H9 (cell line): ENCODE results near the gene MTHFD1L. TPM values are rescaled to one million over a fixed set of nuclear protein-coding genes. Genes with fewer than 3 reads are reported as not detected.

ENCODE experiments used
- DNase-seq: peaks from one replicate; pipeline ENCODE4 v3.0.0-alpha.2; 2017
- H2AFZ ChIP-seq: one replicate; pipeline ENCODE4 v1.6.1; 2013; ENCODE audit warnings: mild to moderate bottlenecking, low read length, control low read depth, moderate library complexity
- H2AK5ac ChIP-seq: 2 replicates; pipeline ENCODE4 v1.6.1; 2013; ENCODE audit warnings: low read length, control low read depth, mixed read lengths; ENCODE audit not compliant: insufficient read length
- H2BK120ac ChIP-seq: one replicate; pipeline ENCODE4 v1.6.1; 2013; ENCODE audit warnings: low read depth, mild to moderate bottlenecking, low read length, control low read depth, inconsistent platforms; ENCODE audit not compliant: poor library complexity, severe bottlenecking
- H2BK12ac ChIP-seq: 2 replicates; pipeline ENCODE4 v1.6.1; 2013; ENCODE audit warnings: low read length, control low read depth, mixed read lengths, low read depth; ENCODE audit not compliant: insufficient read length
- H2BK15ac ChIP-seq: 2 replicates; pipeline ENCODE4 v1.6.1; 2013; ENCODE audit warnings: low read depth, low read length, control low read depth
- H2BK20ac ChIP-seq: one replicate; pipeline ENCODE4 v1.6.1; 2013; ENCODE audit warnings: low read depth, mild to moderate bottlenecking, low read length, control low read depth, inconsistent platforms; ENCODE audit not compliant: poor library complexity, severe bottlenecking
- H2BK5ac ChIP-seq: 2 replicates; pipeline ENCODE4 v1.6.1; 2013; ENCODE audit warnings: low read length, control low read depth, mixed read lengths; ENCODE audit not compliant: insufficient read length
- H3K14ac ChIP-seq: 2 replicates; pipeline ENCODE4 v1.6.1; 2013; ENCODE audit warnings: low read length, control low read depth; ENCODE audit not compliant: insufficient read depth
- H3K18ac ChIP-seq: 2 replicates; pipeline ENCODE4 v1.6.1; 2013; ENCODE audit warnings: low read depth, mild to moderate bottlenecking, mixed read lengths, low read length, control low read depth; ENCODE audit not compliant: insufficient read length
- H3K23ac ChIP-seq: 2 replicates; pipeline ENCODE4 v1.6.1; 2013; ENCODE audit warnings: low read length, control low read depth, mixed read lengths, low read depth; ENCODE audit not compliant: insufficient read length
- H3K23me2 ChIP-seq: 2 replicates; pipeline ENCODE4 v1.6.1; 2013; ENCODE audit warnings: low read depth, mild to moderate bottlenecking, mixed read lengths, low read length, control low read depth; ENCODE audit not compliant: insufficient read length, poor library complexity, severe bottlenecking
- H3K27ac ChIP-seq: 2 replicates; pipeline ENCODE4 v1.5.1; 2013; ENCODE audit warnings: low read length, control low read depth, mixed read lengths, low read depth; ENCODE audit not compliant: insufficient read length
- H3K27me3 ChIP-seq: 2 replicates; pipeline ENCODE4 v1.6.1; 2013; ENCODE audit warnings: low read length, control low read depth, inconsistent platforms; ENCODE audit not compliant: insufficient read depth
- H3K4ac ChIP-seq: 2 replicates; pipeline ENCODE4 v1.6.1; 2013; ENCODE audit warnings: low read depth, mild to moderate bottlenecking, control low read depth, inconsistent platforms, low read length, moderate library complexity
- H3K4me1 ChIP-seq: 2 replicates; pipeline ENCODE4 v1.6.1; 2013; ENCODE audit warnings: low read length, control low read depth, inconsistent platforms; ENCODE audit not compliant: insufficient read depth
- H3K4me2 ChIP-seq: 2 replicates; pipeline ENCODE4 v1.6.1; 2013; ENCODE audit warnings: low read length, control low read depth, mixed read lengths; ENCODE audit not compliant: insufficient read length, insufficient read depth
- H3K56ac ChIP-seq: 2 replicates; pipeline ENCODE4 v1.6.1; 2013; ENCODE audit warnings: low read depth, mild to moderate bottlenecking, mixed read lengths, low read length, control low read depth; ENCODE audit not compliant: insufficient read length
- H3K79me1 ChIP-seq: 2 replicates; pipeline ENCODE4 v1.6.1; 2013; ENCODE audit warnings: low read depth, mild to moderate bottlenecking, moderate library complexity, low read length, control low read depth, inconsistent platforms; ENCODE audit not compliant: insufficient read depth, poor library complexity, severe bottlenecking
- H3K79me2 ChIP-seq: 2 replicates; pipeline ENCODE4 v1.6.1; 2013; ENCODE audit warnings: low read length, control low read depth, inconsistent platforms; ENCODE audit not compliant: insufficient read depth
- H3K9ac ChIP-seq: 2 replicates; pipeline ENCODE4 v1.6.1; 2013; ENCODE audit warnings: low read length, control low read depth, mixed read lengths; ENCODE audit not compliant: insufficient read length; ENCODE audit errors: extremely low read depth
- H3K9me3 ChIP-seq: one replicate; pipeline ENCODE4 v1.6.1; 2013; ENCODE audit warnings: low read depth, low read length, inconsistent platforms; ENCODE audit not compliant: control insufficient read depth
- H3T11ph ChIP-seq: one replicate; pipeline ENCODE4 v1.6.1; 2013; ENCODE audit warnings: mild to moderate bottlenecking, low read length, control low read depth, inconsistent platforms
- H4K20me1 ChIP-seq: one replicate; pipeline ENCODE4 v1.6.1; 2013; ENCODE audit not compliant: control insufficient read depth, insufficient read length, insufficient read depth
- H4K5ac ChIP-seq: 2 replicates; pipeline ENCODE4 v1.6.1; 2013; ENCODE audit warnings: low read depth, mild to moderate bottlenecking, mixed read lengths, low read length, control low read depth; ENCODE audit not compliant: insufficient read length
- H4K8ac ChIP-seq: replicated peaks from 2 replicates; pipeline ENCODE4 v1.6.1; 2013; ENCODE audit warnings: low read length, control low read depth, mixed read lengths, low read depth; ENCODE audit not compliant: insufficient read length
- H4K91ac ChIP-seq: 2 replicates; pipeline ENCODE4 v1.6.1; 2013; ENCODE audit warnings: low read depth, mild to moderate bottlenecking, moderate library complexity, mixed read lengths, low read length, control low read depth; ENCODE audit not compliant: insufficient read length
- H3K27ac Mint-ChIP-seq, 3 experiments: 2 replicates in 2 of 3; 3 replicates in 1 of 3; pipeline ENCODE4 v1.8.0; 2020 to 2021; ENCODE audit warnings: mixed read lengths in 3 of 3, mild to moderate bottlenecking in 1 of 3, moderate library complexity in 1 of 3
- H3K27me3 Mint-ChIP-seq: 2 replicates; pipeline ENCODE4 v1.8.0; 2021; ENCODE audit warnings: low read depth, mild to moderate bottlenecking, moderate library complexity, mixed read lengths
- H3K36me3 Mint-ChIP-seq, 3 experiments: 2 replicates in 2 of 3; 3 replicates in 1 of 3; pipeline ENCODE4 v1.8.0; 2020 to 2021; ENCODE audit warnings: low read depth in 3 of 3, mixed read lengths in 3 of 3; ENCODE audit not compliant: insufficient read depth in 1 of 3
- H3K4me1 Mint-ChIP-seq, 2 experiments: 2 replicates each; pipeline ENCODE4 v1.8.0; 2020; ENCODE audit warnings: mixed read lengths in 2 of 2
- H3K4me3 Mint-ChIP-seq, 2 experiments: 2 replicates in 1 of 2; 3 replicates in 1 of 2; pipeline ENCODE4 v1.8.0; 2020 to 2021; ENCODE audit warnings: mild to moderate bottlenecking in 2 of 2, mixed read lengths in 2 of 2, moderate library complexity in 1 of 2
- H3K9me3 Mint-ChIP-seq, 2 experiments: 2 replicates in 1 of 2; 3 replicates in 1 of 2; pipeline ENCODE4 v1.8.0; 2020; ENCODE audit warnings: mild to moderate bottlenecking in 2 of 2, mixed read lengths in 2 of 2, moderate library complexity in 1 of 2
- WGBS: extraction: QIAGEN DNeasy Blood & Tissue Kit; methylation state at CpG from one replicate; pipeline ENCODE4 v1.1.7; 2013; ENCODE audit warnings: missing lambda C conversion rate, low lambda C conversion rate, mixed read lengths; ENCODE audit not compliant: insufficient read length; ENCODE audit errors: extremely low coverage; 5-methylcytosine and 5-hydroxymethylcytosine counted together
- total RNA-seq: library from RNA; stranded (reverse); gene quantifications from 2 replicates; pipeline ENCODE4 v1.2.1, GENCODE V29; 2021
- TF ChIP-seq, protein P1 (sequence below): fragments of 200-600 bp; sonication (generic); conservative IDR thresholded peaks from 3 replicates; pipeline ENCODE4 v1.8.0; 2021; ENCODE audit warnings: antibody characterized with exemption, mild to moderate bottlenecking

MTHFD1L gene
- total RNA-seq, 1 experiment from 2014 or later = 90.2 TPM

DNA sequence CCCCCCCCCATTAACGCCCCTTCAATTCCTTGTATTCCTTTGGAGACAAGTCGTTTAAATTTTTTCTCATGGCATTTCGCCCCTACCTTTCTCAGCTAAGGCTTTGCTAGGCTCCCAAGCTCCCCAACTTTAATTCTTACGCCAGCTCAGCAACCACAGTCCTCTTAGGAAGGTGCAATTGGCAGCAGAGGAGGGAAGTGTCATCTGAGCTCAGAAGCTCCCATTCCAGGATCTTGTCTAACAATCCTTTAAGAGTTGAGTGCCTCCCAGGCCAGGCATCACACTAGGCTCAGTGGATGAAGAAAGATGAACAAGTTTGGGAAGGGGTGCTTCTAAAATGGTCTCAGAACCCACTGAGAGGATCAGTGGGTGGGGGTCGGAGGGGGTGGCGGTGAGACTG is 243.0 kb downstream of the MTHFD1L start:
- no peaks in the 10 kb centered on the region for H3K27me3 Mint-ChIP-seq
- Histone ChIP-seq H3K14ac (no peak overlapping the region), H3K23me2 (no peaks in the 10 kb centered on the region), H3T11ph (no peak overlapping the region), H4K8ac (no peak overlapping the region), H3K27ac (no peak overlapping the region), H3K79me2 (no peaks in the 10 kb centered on the region), H3K56ac (no peak overlapping the region), H4K91ac (no peak overlapping the region), H2AFZ (no peak overlapping the region), H2BK12ac (no peak overlapping the region), H3K4ac (no peak overlapping the region), H3K18ac (no peak overlapping the region), H3K79me1 (no peaks in the 10 kb centered on the region), H3K4me1 (peaks cover 3% of the 10 kb centered on the region; the same call in 1 of the 2 replicates), H2BK5ac (no peak overlapping the region), H3K9me3 (no peaks in the 10 kb centered on the region), H2BK15ac (no peak overlapping the region), H3K23ac (no peak overlapping the region), H2BK120ac (no peak overlapping the region), H2BK20ac (no peak overlapping the region), H2AK5ac (no peak overlapping the region), H4K5ac (no peak overlapping the region), H4K20me1 (no peaks in the 10 kb centered on the region), H3K4me2 (no peak overlapping the region), H3K9ac (no peak overlapping the region), H3K27me3 (no peaks in the 10 kb centered on the region)
- TF ChIP-seq, protein P1, sequence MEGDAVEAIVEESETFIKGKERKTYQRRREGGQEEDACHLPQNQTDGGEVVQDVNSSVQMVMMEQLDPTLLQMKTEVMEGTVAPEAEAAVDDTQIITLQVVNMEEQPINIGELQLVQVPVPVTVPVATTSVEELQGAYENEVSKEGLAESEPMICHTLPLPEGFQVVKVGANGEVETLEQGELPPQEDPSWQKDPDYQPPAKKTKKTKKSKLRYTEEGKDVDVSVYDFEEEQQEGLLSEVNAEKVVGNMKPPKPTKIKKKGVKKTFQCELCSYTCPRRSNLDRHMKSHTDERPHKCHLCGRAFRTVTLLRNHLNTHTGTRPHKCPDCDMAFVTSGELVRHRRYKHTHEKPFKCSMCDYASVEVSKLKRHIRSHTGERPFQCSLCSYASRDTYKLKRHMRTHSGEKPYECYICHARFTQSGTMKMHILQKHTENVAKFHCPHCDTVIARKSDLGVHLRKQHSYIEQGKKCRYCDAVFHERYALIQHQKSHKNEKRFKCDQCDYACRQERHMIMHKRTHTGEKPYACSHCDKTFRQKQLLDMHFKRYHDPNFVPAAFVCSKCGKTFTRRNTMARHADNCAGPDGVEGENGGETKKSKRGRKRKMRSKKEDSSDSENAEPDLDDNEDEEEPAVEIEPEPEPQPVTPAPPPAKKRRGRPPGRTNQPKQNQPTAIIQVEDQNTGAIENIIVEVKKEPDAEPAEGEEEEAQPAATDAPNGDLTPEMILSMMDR = no peak
- no CpG with 5 or more reads among the region's 6 CpGs for WGBS
- H3K36me3 Mint-ChIP-seq = peaks cover 2 to 3% (median 2%) of the 10 kb centered on the region in 3 experiments; a peak in 4 of 7 replicates
- peak overlapping the region in 1 of 3 experiments; percentile 7; a peak in 1 of 7 replicates for H3K27ac Mint-ChIP-seq
- H3K9me3 Mint-ChIP-seq = no peaks in the 10 kb centered on the region
- peaks cover 8 to 22% of the 10 kb centered on the region in 2 experiments for H3K4me1 Mint-ChIP-seq
- no peak for DNase-seq
- H3K4me3 Mint-ChIP-seq = no peak overlapping the region
